GM12872 (cell line): Measurements from ENCODE around the gene CPA2.

Source experiments
- CTCF ChIP-seq: IDR thresholded peaks from 3 replicates; pipeline ENCODE4 v1.5.1; 2011; ENCODE audit warnings: low read depth, mild to moderate bottlenecking, low read length, moderate library complexity; ENCODE audit not compliant: insufficient read depth

Gene CPA2

DNA sequence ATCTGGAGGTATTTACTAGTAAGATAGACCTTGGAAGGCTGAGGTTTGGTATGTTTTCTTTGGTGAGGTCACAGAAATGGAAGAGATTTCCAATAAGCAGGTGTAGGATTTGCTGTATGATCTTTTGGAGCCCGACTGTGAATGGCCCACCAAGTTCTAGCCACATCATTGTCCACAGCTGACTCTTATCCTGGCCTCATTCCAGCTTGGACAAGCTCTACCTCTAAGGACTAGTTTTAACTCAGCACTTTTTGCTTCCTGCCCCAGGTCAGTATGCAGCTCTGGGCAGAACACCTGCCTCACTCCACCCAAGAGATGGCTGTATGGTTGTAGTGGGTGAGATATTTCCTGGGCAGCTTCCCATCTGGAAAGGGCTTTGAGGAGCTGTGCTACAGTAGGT lies 20.2 kb downstream of the CPA2 start:
- TF ChIP-seq CTCF, result no peak

GRCh38 chr7:130288168-130288567 lies 21.5 kb downstream of the CPA2 start:
- no peak for TF ChIP-seq CTCF

- TF ChIP-seq CTCF, result no peak
Measured at GRCh38 chr7:130288829-130289228, 22.2 kb downstream of the CPA2 start.

- no peak for TF ChIP-seq CTCF
Measured at GRCh38 chr7:130289478-130289877, 22.8 kb downstream of the CPA2 start.

GRCh38 chr7:130290745-130291144 lies 24.1 kb downstream of the CPA2 start:
- no peak for TF ChIP-seq CTCF

DNA sequence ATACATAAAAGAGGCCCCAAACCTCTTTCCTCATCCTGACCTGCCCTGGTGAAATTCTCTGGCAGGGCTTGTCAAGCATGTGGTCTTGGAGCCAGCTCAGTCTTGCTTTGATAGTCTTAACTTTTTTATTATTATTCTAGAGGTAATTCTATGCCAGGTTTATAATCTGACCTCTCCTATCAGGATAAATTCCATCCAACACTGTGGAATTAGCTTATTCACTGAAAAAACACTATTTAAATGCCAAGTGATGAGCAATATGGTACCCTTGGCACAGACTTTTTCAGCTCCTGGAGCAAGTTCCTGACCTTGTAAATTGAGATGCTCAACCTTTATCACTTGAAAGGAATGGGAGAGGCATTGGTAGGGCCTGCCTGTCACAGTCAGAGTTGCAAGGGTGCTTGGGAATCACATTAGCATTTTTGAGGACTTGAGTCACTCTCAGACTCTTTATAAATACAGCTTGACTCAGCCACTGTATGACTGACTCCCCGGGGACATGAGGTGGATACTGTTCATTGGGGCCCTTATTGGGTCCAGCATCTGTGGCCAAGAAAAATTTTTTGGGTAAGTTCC lies 26.1 kb downstream of the CPA2 start, which contains the start of gene CPA4:
Gene CPA4, plus strand, starts transcription at position 480 of the 576 bp plus-strand sequence. Its CDS starts 20 bp downstream, at position 500.
- TF ChIP-seq CTCF, result no peak

- TF ChIP-seq CTCF, result no peak
Measured at GRCh38 chr7:130293521-130293920, 26.9 kb downstream of the CPA2 start.
